HCT116 (cell line): Measurements from ENCODE around the gene SANBR. TPM values are rescaled to one million over a fixed set of nuclear protein-coding genes. Genes with fewer than 3 reads are reported as not detected.

Experiments used
- ATAC-seq: fragments of 200-7000 bp; cut with Tn5 transposase; 2 replicates; pipeline ENCODE4 v1.9.1; 2020; ENCODE audit warnings: mild to moderate bottlenecking, moderate library complexity
- BruUV-seq: library from RNA; stranded (reverse); fragments of 400-500 nt; replicated peaks from 2 replicates; lab custom pipeline; 2021; lab: Mats Ljungman, UMichigan
- CTCF ChIA-PET: fragments of 300-600 bp; sonication (Branson Sonifier 250); formaldehyde crosslinking; loops from one replicate; lab custom pipeline; 2021; ENCODE audit warnings: antibody characterized with exemption; lab: Charles Lee
- POLR2A ChIA-PET: fragments of 300-600, 350-600 bp; sonication (Branson Sonifier 250); formaldehyde crosslinking; loops from one replicate; lab custom pipeline; 2021; ENCODE audit warnings: antibody characterized with exemption; lab: Charles Lee
- RAD21 ChIA-PET, 2 experiments: fragments of 300-600 bp; sonication (Branson Sonifier 250); formaldehyde crosslinking; loops; one replicate each; lab custom pipeline; 2023; ENCODE audit warnings: low total read pairs in 2 of 2; ENCODE audit not compliant: uncharacterized antibody in 2 of 2, unreplicated experiment in 2 of 2, low non-redundant PET in 1 of 2; lab: Charles Lee
- DNase-seq: peaks from one replicate; pipeline ENCODE4 v3.0.0-alpha.2; 2010; ENCODE audit warnings: low read depth, low spot score
- H2AFZ ChIP-seq: fragments of 200-600 bp; shearing (Covaris generic), sonication (generic); 2 replicates; pipeline ENCODE4 v1.6.1; 2017; ENCODE audit warnings: low read depth, mixed run types, mixed read lengths, antibody characterized with exemption, low read length; ENCODE audit not compliant: poor library complexity, severe bottlenecking
- H3K27ac ChIP-seq: 2 replicates; pipeline ENCODE4 v1.5.1; 2012; ENCODE audit warnings: low read depth, low read length
- H3K27me3 ChIP-seq: fragments of 200-600 bp; sonication (generic); 2 replicates; pipeline ENCODE4 v1.6.1; 2016; ENCODE audit warnings: mixed run types, low read length, mixed read lengths; ENCODE audit not compliant: insufficient read depth
- H3K36me3 ChIP-seq, 2 experiments: fragments of 200-500 bp in 1 of 2; fragments of 200-600 bp in 1 of 2; sonication (Bioruptor generic) in 1 of 2; sonication (generic) in 1 of 2; 2 replicates each; pipeline versions ENCODE4 v1.5.1 to v1.6.1; 2014 to 2016; ENCODE audit warnings: low read length in 2 of 2, inconsistent platforms in 1 of 2, mixed read lengths in 1 of 2, mixed run types in 1 of 2; ENCODE audit not compliant: insufficient read depth in 2 of 2, control insufficient read depth in 1 of 2
- H3K4me1 ChIP-seq, 2 experiments: fragments of 200-600 bp in 1 of 2; sonication (generic) in 1 of 2; 2 replicates each; pipeline versions ENCODE4 v1.5.1 to v1.6.1; 2012 to 2017; ENCODE audit warnings: low read length in 2 of 2, inconsistent platforms in 1 of 2, mild to moderate bottlenecking in 1 of 2, mixed read lengths in 1 of 2, mixed run types in 1 of 2, moderate library complexity in 1 of 2; ENCODE audit not compliant: insufficient read depth in 2 of 2, control insufficient read depth in 1 of 2
- H3K4me2 ChIP-seq: fragments of 200-600 bp; sonication (generic); 2 replicates; pipeline ENCODE4 v1.6.1; 2017; ENCODE audit warnings: mixed run types, low read length, mixed read lengths
- H3K4me3 ChIP-seq, 2 experiments: fragments of 200-600 bp in 1 of 2; sonication (generic) in 1 of 2; replicated peaks in 1 of 2; 2 replicates each; pipeline ENCODE4 v1.5.1; 2011 to 2016; ENCODE audit warnings: low read length in 2 of 2, control low read depth in 1 of 2, low read depth in 1 of 2, mild to moderate bottlenecking in 1 of 2, mixed read lengths in 1 of 2, mixed run types in 1 of 2
- H3K79me2 ChIP-seq: fragments of 200-600 bp; sonication (generic); 2 replicates; pipeline ENCODE4 v1.6.1; 2017; ENCODE audit warnings: mild to moderate bottlenecking, mixed run types, low read length, moderate library complexity, mixed read lengths; ENCODE audit not compliant: insufficient read depth
- H3K9ac ChIP-seq: fragments of 200-600 bp; sonication (generic); 2 replicates; pipeline ENCODE4 v1.6.1; 2016; ENCODE audit warnings: low read length, mixed read lengths
- H3K9me2 ChIP-seq: fragments of 200-600 bp; sonication (generic), shearing (Covaris generic); 2 replicates; pipeline ENCODE4 v1.6.1; 2017; ENCODE audit warnings: mixed run types, mild to moderate bottlenecking, moderate library complexity; ENCODE audit not compliant: insufficient read depth
- H3K9me3 ChIP-seq, 2 experiments: fragments of 200-500 bp in 1 of 2; fragments of 200-600 bp in 1 of 2; sonication (Bioruptor generic) in 1 of 2; sonication (generic) in 1 of 2; 2 replicates each; pipeline ENCODE4 v1.6.1; 2014 to 2017; ENCODE audit warnings: low read length in 2 of 2, mixed read lengths in 2 of 2, inconsistent platforms in 1 of 2, low read depth in 1 of 2, mild to moderate bottlenecking in 1 of 2, mixed run types in 1 of 2, moderate library complexity in 1 of 2; ENCODE audit not compliant: control insufficient read depth in 1 of 2, insufficient read depth in 1 of 2
- H4K20me1 ChIP-seq: fragments of 200-600 bp; sonication (generic), shearing (Covaris generic); 2 replicates; pipeline ENCODE4 v1.6.1; 2017; ENCODE audit warnings: mixed run types, mild to moderate bottlenecking, moderate library complexity; ENCODE audit not compliant: insufficient read depth
- ATF3 ChIP-seq: IDR thresholded peaks from 2 replicates; pipeline ENCODE4 v1.6.1; 2012
- CBX3 ChIP-seq: IDR thresholded peaks from 2 replicates; pipeline ENCODE4 v1.6.1; 2012; ENCODE audit warnings: low read depth
- CEBPB ChIP-seq: IDR thresholded peaks from 2 replicates; pipeline ENCODE4 v1.6.1; 2012; ENCODE audit warnings: low read depth
- CTCF ChIP-seq, 3 experiments: fragments of 200-600 bp in 1 of 3; sonication (generic) in 1 of 3; IDR thresholded peaks in 2 of 3; conservative IDR thresholded peaks in 1 of 3; 2 replicates each; pipeline ENCODE4 v1.5.1; 2012 to 2017; ENCODE audit warnings: low read depth in 2 of 3, low read length in 2 of 3, antibody characterized with exemption in 1 of 3, borderline replicate concordance in 1 of 3, control low read depth in 1 of 3, mild to moderate bottlenecking in 1 of 3, mixed read lengths in 1 of 3, mixed run types in 1 of 3, moderate library complexity in 1 of 3; ENCODE audit not compliant: insufficient read depth in 1 of 3
- EGR1 ChIP-seq: IDR thresholded peaks from 2 replicates; pipeline ENCODE4 v1.6.1; 2012; ENCODE audit warnings: low read depth
- EZH2 ChIP-seq: fragments of 200-600 bp; sonication (generic); IDR thresholded peaks from 2 replicates; pipeline ENCODE4 v1.6.1; 2017; ENCODE audit warnings: antibody characterized with exemption, mixed run types
- EZH2phosphoT487 ChIP-seq: fragments of 200-600 bp; IDR thresholded peaks from 2 replicates; pipeline ENCODE4 v1.6.1; 2018; ENCODE audit warnings: antibody characterized with exemption, borderline replicate concordance
- FOSL1 ChIP-seq: IDR thresholded peaks from 2 replicates; pipeline ENCODE4 v1.6.1; 2012; ENCODE audit warnings: low read depth
- MAX ChIP-seq: IDR thresholded peaks from 2 replicates; pipeline ENCODE4 v1.6.1; 2012
- POLR2A ChIP-seq: IDR thresholded peaks from 2 replicates; pipeline ENCODE4 v1.7.0; 2011; ENCODE audit warnings: borderline replicate concordance; ENCODE audit not compliant: insufficient read depth, insufficient read length; ENCODE audit errors: extremely low read depth
- POLR2AphosphoS5 ChIP-seq: IDR thresholded peaks from 2 replicates; pipeline ENCODE4 v1.6.1; 2011; ENCODE audit warnings: mild to moderate bottlenecking, low read depth, low read length, moderate library complexity
- REST ChIP-seq: IDR thresholded peaks from 2 replicates; pipeline ENCODE4 v1.6.1; 2012; ENCODE audit warnings: low read depth
- SIN3A ChIP-seq: IDR thresholded peaks from 2 replicates; pipeline ENCODE4 v1.6.1; 2012; ENCODE audit warnings: low read depth
- SP1 ChIP-seq: IDR thresholded peaks from 2 replicates; pipeline ENCODE4 v1.6.1; 2012; ENCODE audit warnings: low read depth
- SRF ChIP-seq: IDR thresholded peaks from 2 replicates; pipeline ENCODE4 v1.6.1; 2012; ENCODE audit warnings: low read depth
- TCF7L2 ChIP-seq: IDR thresholded peaks from 2 replicates; pipeline ENCODE4 v1.7.0; 2011; ENCODE audit warnings: borderline replicate concordance, inconsistent platforms; ENCODE audit not compliant: insufficient read depth, insufficient read length; ENCODE audit errors: extremely low read depth
- YY1 ChIP-seq: IDR thresholded peaks from 2 replicates; pipeline ENCODE4 v1.6.1; 2011; ENCODE audit warnings: low read length, low read depth, moderate library complexity, mild to moderate bottlenecking; ENCODE audit not compliant: insufficient replicate concordance; ENCODE audit errors: extremely low read depth
- ZBTB33 ChIP-seq: IDR thresholded peaks from 2 replicates; pipeline ENCODE4 v1.6.1; 2011; ENCODE audit warnings: mild to moderate bottlenecking, low read length, moderate library complexity; ENCODE audit not compliant: insufficient replicate concordance; ENCODE audit errors: extremely low read depth
- ZFX ChIP-seq: fragments of 450-650 bp; IDR thresholded peaks from 2 replicates; pipeline ENCODE4 v1.6.1; 2017
- ZNF274 ChIP-seq: fragments of 200-500 bp; sonication (Bioruptor generic); IDR thresholded peaks from 2 replicates; pipeline ENCODE4 v1.6.1; 2014; ENCODE audit warnings: mild to moderate bottlenecking, low read depth, low read length, inconsistent platforms
- intact Hi-C: fragments of 100-400 bp; cut with micrococcal nuclease; formaldehyde crosslinking; loops from 2 replicates; pipeline ENCODE4 v1.10.0; 2022
- total RNA-seq: library from RNA; stranded (reverse); gene quantifications from one replicate; pipeline ENCODE4 v1.2.1, GENCODE V29; 2021; ENCODE audit not compliant: unreplicated experiment

The SANBR gene
- total RNA-seq, 1 experiment from 2014 or later: 4.6 TPM

- ChIA-PET POLR2A (no interaction called here), RAD21 (no interaction called here), CTCF (no interaction called here)
- intact Hi-C loops: no loop called here
- Histone ChIP-seq H3K27ac (no peak overlapping the region), H3K4me2 (no peak overlapping the region), H2AFZ (no peak overlapping the region), H3K36me3 (no peaks in the 10 kb centered on the region), H3K9ac (no peak overlapping the region), H3K4me1 (no peaks in the 10 kb centered on the region), H3K9me3 (no peaks in the 10 kb centered on the region), H3K9me2 (peaks cover under 1% of the 10 kb centered on the region; the same call in 1 of the 2 replicates), H3K4me3 (no peak overlapping the region), H3K27me3 (no peaks in the 10 kb centered on the region), H4K20me1 (no peaks in the 10 kb centered on the region; the same call in 1 of the 2 replicates), H3K79me2 (no peaks in the 10 kb centered on the region)
- BruUV-seq: no TSS peak
- ATAC-seq: no peak
- no peak for TF ChIP-seq SRF
- no peak for TF ChIP-seq TCF7L2
- no peak for TF ChIP-seq POLR2AphosphoS5
- TF ChIP-seq ZBTB33: no peak
- TF ChIP-seq REST: no peak
- TF ChIP-seq POLR2A: no peak
- no peak for TF ChIP-seq MAX
- TF ChIP-seq EZH2phosphoT487: no peak
- no peak for TF ChIP-seq EZH2
- no peak for TF ChIP-seq FOSL1
- no peak for TF ChIP-seq SP1
- no peak for TF ChIP-seq CBX3
- no peak for TF ChIP-seq ZNF274
- TF ChIP-seq CTCF (IDR thresholded peaks at IDR 0.05 in 2 of 3, conservative IDR thresholded peaks at IDR 0.05 in 1 of 3; ENCODE audit: borderline replicate concordance in 1 of 3, insufficient read depth in 1 of 3, low read depth in 2 of 3, low read length in 2 of 3): no peak
- no peak for TF ChIP-seq ZFX
- no peak for TF ChIP-seq SIN3A
- TF ChIP-seq YY1: no peak
- no peak for TF ChIP-seq CEBPB
- no peak for TF ChIP-seq ATF3
- no peak for TF ChIP-seq EGR1
- DNase-seq: no peak
Observed at GRCh38 chr2:61089797-61090196, 24.1 kb downstream of the SANBR start.
